RPMI8226 (cell line): ENCODE measurements around the gene BLMH.

Experiments used
- DNase-seq: peaks from one replicate; pipeline ENCODE4 v3.0.0-alpha.2; 2015

The BLMH gene

GRCh38 chr17:30304778-30305177 is 13.0 kb upstream of the BLMH start:
- DNase-seq = no peak

GRCh38 chr17:30302241-30302640 is 10.5 kb upstream of the BLMH start:
- no peak for DNase-seq

GRCh38 chr17:30300818-30301217 is 9.1 kb upstream of the BLMH start:
- DNase-seq = peak; percentile 26

GRCh38 chr17:30299000-30299399 is 7.3 kb upstream of the BLMH start:
- DNase-seq = no peak

GRCh38 chr17:30297715-30298114 is 6.0 kb upstream of the BLMH start:
- DNase-seq = no peak

- no peak for DNase-seq
Observed at GRCh38 chr17:30296499-30297080, 4.8 kb upstream of the BLMH start.

GRCh38 chr17:30292286-30292858 is 628 bp upstream of the BLMH start:
- DNase-seq = no peak

- peak; percentile 67 for DNase-seq
Observed at GRCh38 chr17:30290696-30291542, 825 bp downstream of the BLMH start.

- DNase-seq = no peak
Observed at GRCh38 chr17:30290077-30290476, 1.7 kb downstream of the BLMH start.

GRCh38 chr17:30279156-30279555 is 12.6 kb downstream of the BLMH start:
- no peak for DNase-seq

- no peak for DNase-seq
Observed at GRCh38 chr17:30278032-30278431, 13.7 kb downstream of the BLMH start.

- DNase-seq = no peak
Observed at GRCh38 chr17:30275911-30276310, 15.8 kb downstream of the BLMH start.

- DNase-seq = no peak
Observed at GRCh38 chr17:30274887-30275286, 16.9 kb downstream of the BLMH start.

- DNase-seq = no peak
Observed at GRCh38 chr17:30273373-30273772, 18.4 kb downstream of the BLMH start.

- DNase-seq = no peak
Observed at GRCh38 chr17:30271102-30271501, 20.6 kb downstream of the BLMH start.

GRCh38 chr17:30267625-30268024 is 24.1 kb downstream of the BLMH start:
- no peak for DNase-seq

- no peak for DNase-seq
Observed at GRCh38 chr17:30263552-30264333, 28.0 kb downstream of the BLMH start.

GRCh38 chr17:30256756-30257506 is 34.8 kb downstream of the BLMH start:
- no peak for DNase-seq

- DNase-seq = no peak
Observed at GRCh38 chr17:30254150-30254549, 37.6 kb downstream of the BLMH start.

GRCh38 chr17:30253312-30253711 is 38.4 kb downstream of the BLMH start:
- no peak for DNase-seq

GRCh38 chr17:30251931-30252330 is 39.8 kb downstream of the BLMH start:
- DNase-seq = no peak

- no peak for DNase-seq
Observed at GRCh38 chr17:30249460-30249859, 42.3 kb downstream of the BLMH start.

GRCh38 chr17:30248786-30249185 is 43.0 kb downstream of the BLMH start:
- DNase-seq = no peak
